GM21576 (cell line): ENCODE measurements around the gene APLN.

ENCODE experiments used
- ATAC-seq: cut with Tn5 transposase; IDR thresholded peaks from one replicate; pipeline ENCODE4 v1.9.1; 2021; ENCODE audit warnings: mild to moderate bottlenecking, moderate library complexity; ENCODE audit not compliant: unreplicated experiment

Gene APLN

GRCh38 chrX:129663171-129663570 is 8.4 kb upstream of the APLN start:
- ATAC-seq, result no peak

GRCh38 chrX:129661369-129661768 is 6.6 kb upstream of the APLN start:
- no peak for ATAC-seq

DNA sequence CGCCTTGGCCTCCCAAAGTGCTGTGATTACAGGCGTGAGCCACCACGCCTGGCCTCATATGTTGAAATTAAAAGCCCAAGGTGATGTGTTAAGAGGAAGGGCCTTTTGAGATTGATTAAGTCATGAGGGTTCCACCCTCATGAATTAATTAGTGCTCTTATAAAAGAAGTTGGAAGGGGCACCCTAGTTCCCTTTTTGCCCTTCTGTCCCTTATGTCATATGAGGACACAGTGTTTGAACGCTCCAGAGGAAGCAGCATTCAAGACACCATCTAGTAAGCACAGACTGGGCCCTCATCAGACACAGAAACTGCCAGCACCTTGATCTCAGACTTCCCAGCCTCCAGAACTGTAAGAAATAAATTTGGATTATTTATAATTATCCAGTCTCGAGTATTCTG is 5.1 kb upstream of the APLN start:
- no peak for ATAC-seq

GRCh38 chrX:129659141-129659540 is 4.4 kb upstream of the APLN start:
- ATAC-seq, result no peak

DNA sequence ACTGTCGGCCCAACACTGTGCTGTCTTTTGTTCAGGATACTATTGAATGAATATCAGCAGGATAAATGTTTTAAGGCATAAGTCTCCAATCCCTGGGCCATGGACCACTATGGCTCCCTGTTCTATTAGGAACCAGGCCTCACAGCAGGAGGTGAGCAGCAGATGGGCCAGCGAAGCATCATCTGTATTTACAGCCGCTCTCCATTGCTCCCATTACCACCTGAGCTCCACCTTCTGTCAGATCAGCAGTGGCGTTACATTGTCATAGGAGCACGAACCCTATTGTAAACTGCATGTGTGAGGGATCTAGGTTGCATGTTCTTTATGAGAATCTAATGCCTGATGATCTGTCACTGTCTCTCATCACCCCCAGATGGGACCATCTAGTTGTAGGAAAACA is 3.7 kb upstream of the APLN start:
- no peak for ATAC-seq

- no peak for ATAC-seq
Measured at GRCh38 chrX:129655547-129656249, 942 bp upstream of the APLN start.

GRCh38 chrX:129653971-129654651 is 645 bp downstream of the APLN start:
- ATAC-seq, result no peak

DNA sequence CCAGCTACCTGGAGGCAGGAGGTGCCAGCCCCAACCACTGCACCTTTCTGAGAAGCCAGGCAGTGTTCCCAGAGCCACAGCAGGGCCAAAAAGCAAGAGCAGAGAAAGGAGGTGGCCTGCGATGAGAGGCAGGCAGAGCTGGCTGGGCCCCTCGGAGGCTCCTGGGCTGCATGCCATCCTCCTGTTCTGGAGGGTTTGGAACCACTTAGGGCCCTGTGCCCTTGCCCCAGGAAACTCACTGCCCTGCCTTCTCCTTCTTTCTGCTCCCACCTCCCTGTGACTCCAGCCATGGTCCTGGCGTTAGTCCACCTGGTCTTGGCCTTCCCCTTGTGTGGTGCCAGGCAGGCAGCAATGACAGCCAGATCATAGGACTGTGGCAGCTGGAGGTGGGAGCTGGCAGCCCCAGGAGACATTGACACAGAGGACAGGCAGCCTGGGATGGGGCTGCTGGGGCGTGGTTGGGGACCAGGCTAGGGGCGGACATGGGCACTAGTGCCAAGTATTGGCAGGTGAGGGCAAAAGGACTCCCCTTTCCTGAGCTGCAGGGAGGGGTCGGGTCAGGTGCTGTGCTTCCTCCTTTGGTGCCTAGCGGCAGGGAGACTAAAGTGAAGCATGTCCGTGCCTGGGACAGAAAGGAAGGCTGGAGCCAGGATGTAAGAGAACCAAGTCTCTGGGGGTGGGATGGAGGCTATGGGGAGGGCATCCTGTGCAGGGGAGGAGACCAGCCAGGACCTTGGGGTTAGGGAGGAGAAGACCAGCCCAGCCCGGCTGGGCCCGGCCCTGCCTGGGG is 1.4 kb downstream of the APLN start:
- ATAC-seq, result no peak

DNA sequence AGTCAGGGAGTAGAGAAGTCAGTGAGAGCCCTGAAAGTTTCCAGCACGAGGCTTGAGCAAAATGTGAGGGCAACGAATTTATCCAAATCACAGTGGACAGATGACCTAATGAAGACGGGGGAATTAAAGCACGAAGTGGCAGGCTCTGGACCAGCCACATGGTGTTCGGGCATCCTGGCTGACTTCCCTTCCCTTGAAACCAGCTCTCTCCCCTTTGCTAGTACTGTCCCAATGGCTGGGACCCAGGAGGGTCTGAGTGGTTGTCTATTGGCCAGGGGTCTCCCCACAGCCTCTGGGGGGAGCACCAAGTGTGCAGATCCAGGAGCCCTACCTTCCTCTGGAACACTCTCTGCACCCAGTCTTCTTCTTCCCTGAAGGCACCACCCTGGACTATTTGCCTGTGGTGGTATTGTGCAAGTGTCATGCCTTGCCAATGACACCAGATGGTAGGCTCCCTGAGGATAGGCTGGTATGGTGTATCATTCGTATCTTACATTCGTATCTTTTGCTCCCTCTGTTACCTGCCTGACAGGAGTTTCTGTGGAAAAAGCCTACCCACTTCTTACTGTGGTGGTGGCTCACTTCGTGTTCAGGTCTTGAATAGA is 2.1 kb downstream of the APLN start:
- ATAC-seq, result no peak

DNA sequence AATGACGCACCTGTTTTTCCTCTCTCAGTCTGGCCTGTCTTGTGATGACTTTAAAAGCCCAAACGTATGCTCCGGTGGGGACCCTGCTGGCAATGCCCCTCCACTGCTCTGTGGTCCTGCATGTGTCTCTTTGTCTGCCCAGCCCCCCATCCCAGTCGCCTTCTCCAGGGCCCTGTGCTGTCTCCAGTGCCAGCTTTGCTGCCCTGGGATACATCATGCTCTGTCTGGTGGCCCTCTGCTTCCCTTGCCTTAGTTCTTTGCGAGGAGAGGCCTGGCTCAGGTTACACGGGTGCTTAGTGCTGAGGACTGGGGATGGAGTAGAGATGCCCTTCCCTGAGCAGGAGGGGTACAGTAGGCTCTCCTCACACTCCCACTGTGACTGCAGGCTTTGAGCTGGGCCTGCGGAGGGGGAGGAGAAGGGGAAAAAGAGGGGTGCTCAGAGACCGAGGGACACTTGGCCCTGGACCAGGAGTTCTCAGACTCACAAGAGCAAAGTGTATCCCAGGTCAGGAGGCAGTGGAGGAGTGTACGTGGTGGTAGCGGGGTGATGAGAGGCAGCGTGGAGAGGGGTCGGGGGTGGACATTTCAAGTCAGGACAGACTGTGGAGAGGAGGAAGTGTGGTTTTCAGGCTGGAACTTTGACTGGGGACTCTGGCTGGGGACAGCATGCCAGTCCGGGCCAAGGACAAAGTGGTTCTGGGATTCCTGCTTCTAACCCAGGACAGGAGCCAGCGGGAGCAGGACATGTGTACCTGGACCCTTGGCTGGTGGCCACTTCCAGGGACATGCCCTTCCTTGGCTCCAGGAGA is 2.8 kb downstream of the APLN start:
- no peak for ATAC-seq

- ATAC-seq, result no peak
Measured at GRCh38 chrX:129650821-129651510, 3.8 kb downstream of the APLN start.

- ATAC-seq, result no peak
Measured at GRCh38 chrX:129650183-129650689, 4.5 kb downstream of the APLN start.

GRCh38 chrX:129649268-129650182 is 5.2 kb downstream of the APLN start:
- no peak for ATAC-seq

DNA sequence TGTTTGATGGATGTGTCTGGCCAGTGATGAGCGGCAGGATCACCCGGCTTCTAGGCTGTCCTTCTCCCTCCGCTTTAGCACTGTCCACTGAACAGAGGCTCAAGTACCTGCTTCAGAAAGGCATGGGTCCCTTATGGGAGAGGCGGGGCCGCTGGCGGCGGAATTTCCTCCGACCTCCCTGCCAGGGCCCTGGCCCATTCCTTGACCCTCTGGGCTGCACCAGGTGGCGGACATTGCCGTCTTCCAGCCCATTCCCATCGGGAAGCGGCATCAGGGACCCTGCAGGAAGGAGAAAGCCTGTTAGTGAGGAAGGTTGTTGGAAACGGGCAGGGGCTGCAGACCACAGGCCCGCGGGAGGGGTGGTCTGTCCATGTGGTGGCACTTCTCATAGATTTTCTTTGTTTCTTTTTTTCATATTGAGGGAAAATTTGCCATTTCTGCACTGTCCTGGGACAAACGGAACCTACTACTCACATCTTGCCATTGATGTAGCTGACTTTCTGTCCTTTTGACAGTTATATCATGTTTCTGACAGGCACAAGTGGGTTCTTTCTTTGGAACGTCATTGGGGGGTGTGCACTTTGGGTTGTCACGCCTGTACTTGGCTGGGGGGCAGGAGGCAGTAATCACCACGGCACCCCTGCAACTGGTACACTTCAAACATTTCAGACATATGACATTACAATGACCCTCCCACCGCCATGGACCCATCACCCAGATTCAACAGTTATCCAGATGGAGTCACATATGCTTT is 6.1 kb downstream of the APLN start:
- ATAC-seq, result no peak

DNA sequence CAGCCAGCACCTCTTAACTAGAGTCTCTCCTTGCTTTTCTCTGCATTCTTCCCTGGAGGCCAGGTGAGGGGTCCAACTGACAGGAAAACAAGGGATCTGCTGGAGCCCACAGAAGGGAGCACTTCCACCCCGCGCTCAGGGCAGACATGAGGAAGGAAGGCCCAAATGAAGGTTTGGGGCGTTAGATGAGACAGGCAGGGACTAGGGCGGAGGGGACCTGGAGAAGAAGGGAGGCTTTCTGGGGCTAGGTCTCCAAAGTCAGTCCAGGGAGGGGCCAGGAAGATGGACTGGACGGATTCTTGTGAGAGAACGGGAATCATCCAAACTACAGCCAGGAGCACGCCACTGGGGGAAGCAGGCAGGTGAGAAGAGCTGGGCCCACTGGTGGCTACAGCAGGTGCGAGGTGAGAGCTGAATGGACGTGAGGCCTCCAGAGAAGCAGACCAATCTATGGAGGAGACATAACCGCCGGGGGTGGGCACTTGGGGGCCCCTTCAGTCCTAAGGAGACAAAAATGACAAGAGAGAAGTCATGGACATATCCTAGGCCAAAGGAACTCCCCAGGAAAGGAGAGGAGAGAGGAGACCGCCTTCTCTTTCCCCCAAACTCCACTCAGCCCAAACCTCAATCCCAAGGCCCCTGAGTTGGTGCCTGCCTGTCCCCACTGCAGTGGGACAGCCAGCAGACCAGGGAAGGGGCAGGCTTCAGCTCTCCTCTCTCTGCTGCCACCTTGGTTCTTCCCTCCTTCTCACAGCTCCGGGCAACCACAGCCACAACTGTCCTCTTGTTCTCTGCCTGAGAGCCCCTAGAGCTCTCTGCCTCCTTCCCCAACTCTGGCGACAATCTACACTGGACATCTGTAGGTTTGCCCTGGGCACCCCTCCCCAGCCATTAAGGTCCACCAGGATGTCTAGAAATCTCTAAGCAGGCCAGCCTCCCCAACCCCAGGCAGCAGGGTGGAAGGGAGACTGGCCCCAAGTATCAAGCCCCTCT is 7.0 kb downstream of the APLN start:
- ATAC-seq, result no peak

DNA sequence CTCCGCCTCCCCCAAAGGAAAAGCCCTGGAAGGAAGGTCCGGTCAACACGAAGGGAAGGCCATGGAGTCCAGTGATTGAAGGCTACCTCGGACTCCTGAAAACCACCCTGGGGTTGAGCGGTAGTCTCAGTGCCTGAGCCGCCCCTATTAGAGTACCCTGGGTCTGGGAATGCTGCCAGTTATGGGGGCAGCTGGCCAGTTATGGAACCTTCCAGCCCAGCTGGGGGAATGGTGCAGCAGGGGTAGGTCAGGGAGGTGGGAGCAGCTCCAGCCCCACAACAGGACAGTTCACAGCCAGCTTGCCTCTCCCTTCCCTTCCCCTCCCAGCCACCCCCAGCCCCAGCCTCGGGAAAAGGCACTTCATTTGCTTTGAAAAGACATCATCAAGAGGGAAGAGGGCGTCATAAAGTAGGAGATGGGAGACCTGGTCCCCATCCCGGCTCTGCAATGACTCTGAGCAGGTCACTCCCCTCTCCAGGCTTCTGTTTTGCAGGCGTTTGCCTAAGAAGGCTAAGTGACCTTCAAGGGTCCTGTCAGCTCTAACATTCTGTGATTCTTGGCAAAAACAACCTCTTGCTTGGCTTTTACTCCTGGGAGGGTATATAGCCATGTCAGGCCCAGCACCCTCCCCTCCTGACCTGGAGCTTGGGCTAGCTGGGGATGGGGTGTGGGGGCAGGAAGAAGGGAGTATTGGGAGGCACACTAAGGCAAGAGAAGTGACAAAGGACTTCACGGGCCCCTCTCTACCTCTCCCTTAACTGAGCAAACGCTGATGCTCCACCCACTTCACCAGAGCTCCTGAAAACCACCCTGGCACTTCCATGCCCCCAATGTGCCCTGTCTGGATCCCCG is 8.0 kb downstream of the APLN start:
- ATAC-seq, result no peak
